HL-60 (cell line): ENCODE results near the gene ACKR4.

ENCODE experiments used
- DNase-seq, 2 experiments: peaks; one replicate each; pipeline ENCODE4 v3.0.0-alpha.2; 2010 to 2020; ENCODE audit warnings: low read depth in 1 of 2, low spot score in 1 of 2
- H3K27ac ChIP-seq: fragments of 250-450 bp; sonication (Bioruptor Pico); replicated peaks from 2 replicates; pipeline ENCODE4 v1.5.1; 2020; ENCODE audit warnings: mild to moderate bottlenecking, moderate library complexity
- H3K27me3 ChIP-seq: fragments of 250-450 bp; sonication (Bioruptor Pico); 2 replicates; pipeline ENCODE4 v1.5.1; 2021; ENCODE audit warnings: mild to moderate bottlenecking, moderate library complexity; ENCODE audit not compliant: insufficient read depth, poor library complexity, severe bottlenecking
- H3K4me3 ChIP-seq: replicated peaks from 2 replicates; pipeline ENCODE4 v1.5.1; 2011; ENCODE audit warnings: mild to moderate bottlenecking, control low read depth, low read length; ENCODE audit not compliant: insufficient read depth
- CTCF ChIP-seq: IDR thresholded peaks from one replicate; pipeline ENCODE4 v1.5.1; 2011; ENCODE audit warnings: low read length, control low read depth, inconsistent platforms; ENCODE audit not compliant: insufficient read depth
- GABPA ChIP-seq: IDR thresholded peaks from 2 replicates; pipeline ENCODE4 v1.6.1; 2012; ENCODE audit warnings: low read depth
- POLR2AphosphoS5 ChIP-seq: IDR thresholded peaks from 2 replicates; pipeline ENCODE4 v1.6.1; 2012; ENCODE audit warnings: low read depth
- REST ChIP-seq: IDR thresholded peaks from 2 replicates; pipeline ENCODE4 v1.6.1; 2012; ENCODE audit warnings: low read depth; ENCODE audit not compliant: insufficient replicate concordance
- SPI1 ChIP-seq: IDR thresholded peaks from 2 replicates; pipeline ENCODE4 v1.6.1; 2012; ENCODE audit warnings: low read depth, mild to moderate bottlenecking, borderline replicate concordance

ACKR4 gene

GRCh38 chr3:132569580-132569979 is 27.5 kb upstream of the ACKR4 start:
- no peak overlapping the region for H3K27ac ChIP-seq
- TF ChIP-seq SPI1 (no peak), POLR2AphosphoS5 (no peak), REST (no peak), CTCF (no peak), GABPA (no peak)
- DNase-seq = no peak
- no peak overlapping the region for H3K4me3 ChIP-seq
- H3K27me3 ChIP-seq = no peaks in the 10 kb centered on the region

- no peak for TF ChIP-seq CTCF
- H3K27ac ChIP-seq = no peak overlapping the region
Observed at GRCh38 chr3:132570016-132570415, 27.1 kb upstream of the ACKR4 start.

GRCh38 chr3:132573797-132574211 is 23.3 kb upstream of the ACKR4 start:
- no peak for DNase-seq
- H3K27me3 ChIP-seq = no peaks in the 10 kb centered on the region
- no peak overlapping the region for H3K4me3 ChIP-seq
- H3K27ac ChIP-seq = no peak overlapping the region
- TF ChIP-seq CTCF = no peak
- no peak for TF ChIP-seq SPI1
- no peak for TF ChIP-seq POLR2AphosphoS5
- no peak for TF ChIP-seq GABPA
- TF ChIP-seq REST = no peak

More at GRCh38 chr3:132570016-132570415, 27.1 kb upstream of the ACKR4 start:
- no peak for DNase-seq
- no peaks in the 10 kb centered on the region for H3K27me3 ChIP-seq
- H3K4me3 ChIP-seq = no peak overlapping the region

- no peaks in the 10 kb centered on the region for H3K27me3 ChIP-seq
- H3K4me3 ChIP-seq = no peak overlapping the region
- no peak overlapping the region for H3K27ac ChIP-seq
- TF ChIP-seq SPI1 = no peak
- no peak for DNase-seq
Observed at GRCh38 chr3:132587401-132587800, 9.7 kb upstream of the ACKR4 start.
